ENCODE results near the gene HMHB1.
"Not testable (repeated sequence)": the region's sequence is repeated elsewhere in the genome, so short reads cannot be mapped to it uniquely, and the experiment has no call there.

The HMHB1 gene

GRCh38 chr5:143805861-143806260, 6.1 kb upstream of the HMHB1 start:
- DNase-seq = no peak

DNA sequence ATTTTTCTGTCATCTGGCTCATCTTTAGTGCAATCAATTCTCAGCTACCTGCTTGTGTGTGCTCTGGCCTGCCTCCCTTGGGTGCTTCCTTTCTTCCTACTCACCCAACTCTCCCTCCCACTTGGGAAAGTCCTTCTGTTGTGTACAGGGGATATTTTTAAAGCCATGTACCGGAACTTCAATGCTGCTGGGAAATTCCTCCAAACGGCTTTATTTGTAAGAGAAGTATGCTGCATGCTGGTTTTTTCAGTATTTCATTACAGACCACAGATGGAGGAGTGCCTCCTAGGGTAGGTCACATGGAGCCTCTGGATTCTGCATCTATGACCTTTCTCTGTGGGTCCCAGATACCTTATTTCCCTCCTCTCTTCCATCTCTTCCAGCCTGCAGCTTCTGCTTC, 5.4 kb upstream of the HMHB1 start:
- no peak for DNase-seq

GRCh38 chr5:143807401-143807800, 4.6 kb upstream of the HMHB1 start:
- DNase-seq = no peak

GRCh38 chr5:143816370-143816769, 4.4 kb downstream of the HMHB1 start:
- DNase-seq = not testable (repeated sequence)

DNA sequence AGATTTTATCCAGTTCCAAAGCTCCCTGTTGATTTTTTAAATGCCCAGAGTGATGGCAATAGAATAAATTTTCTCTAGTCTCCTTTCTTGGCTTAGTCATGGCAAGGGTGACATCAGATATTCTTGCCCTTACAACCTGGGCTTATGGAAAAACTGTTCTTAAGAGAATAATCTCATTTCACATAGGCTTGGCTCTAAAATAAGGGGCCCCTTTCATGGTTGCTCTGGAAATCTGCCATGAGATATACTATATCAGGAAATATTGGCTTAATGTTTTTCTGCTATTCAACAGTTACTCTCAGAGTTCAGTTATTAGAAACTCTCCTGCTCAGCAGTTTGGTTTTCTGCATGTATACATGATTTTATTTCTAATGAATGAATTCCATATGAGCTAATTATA, 7.8 kb downstream of the HMHB1 start:
- DNase-seq = no peak

DNA sequence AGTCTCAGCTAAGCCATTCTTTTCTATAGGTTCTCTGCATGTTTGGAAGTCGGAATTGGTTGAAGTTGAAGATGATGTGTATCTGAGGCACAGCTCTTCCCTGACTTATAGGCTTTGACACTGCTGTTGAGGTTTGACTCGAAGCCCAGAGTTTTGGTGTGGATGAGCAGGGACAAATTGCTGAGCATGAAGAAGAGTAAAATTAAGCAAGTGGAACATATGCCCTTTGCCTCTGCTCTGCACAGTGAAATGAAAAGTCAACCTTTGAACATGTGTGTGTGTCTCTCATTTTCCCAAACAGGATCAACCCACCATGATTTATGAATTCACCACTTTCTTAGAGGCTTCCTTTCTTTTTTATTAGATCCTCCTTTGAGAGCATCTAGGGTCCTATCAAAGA, 8.5 kb downstream of the HMHB1 start:
- no peak for DNase-seq

DNA sequence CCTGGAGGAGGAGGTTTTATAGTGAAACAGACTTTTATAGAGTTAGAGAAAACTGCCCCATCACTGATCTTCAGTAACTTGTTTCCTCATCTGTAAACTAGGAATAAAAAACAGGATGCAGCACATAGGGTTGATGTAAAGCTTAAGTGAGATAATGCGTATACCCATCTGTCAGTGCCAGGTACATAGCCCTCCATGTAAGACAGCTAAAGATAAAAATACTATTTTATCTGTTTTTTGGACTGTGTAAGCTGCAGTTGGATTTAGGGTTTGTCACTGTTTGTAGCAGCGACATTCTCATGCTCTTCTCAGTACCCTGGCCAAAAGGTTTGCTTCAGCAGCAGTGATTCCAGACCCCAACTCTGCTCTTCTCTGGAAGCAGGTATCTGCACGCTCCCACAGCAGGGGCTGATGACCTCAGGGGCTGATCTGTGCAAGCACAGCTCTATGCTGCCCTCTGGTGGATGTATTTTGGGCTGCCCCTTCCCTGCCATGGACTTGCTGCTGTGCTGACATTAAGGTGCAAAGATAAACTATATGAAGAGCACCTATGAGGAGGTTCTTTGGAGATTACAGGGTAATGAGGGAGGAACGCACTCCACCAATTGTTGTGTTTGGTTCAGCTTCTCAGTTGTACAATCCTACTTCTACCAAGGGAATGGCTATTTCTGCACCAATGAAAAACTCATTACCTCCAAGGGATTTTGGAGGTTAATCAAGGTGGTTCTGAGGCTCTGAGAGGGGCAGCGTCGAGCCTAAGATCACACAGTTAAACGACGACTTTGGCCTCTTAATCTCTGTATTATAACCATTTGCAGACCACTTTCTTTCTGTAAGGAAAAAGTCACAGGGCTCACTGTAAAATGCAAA, 13.1 kb downstream of the HMHB1 start:
- peak; percentile 59 to 79 (median 77) for DNase-seq

DNA sequence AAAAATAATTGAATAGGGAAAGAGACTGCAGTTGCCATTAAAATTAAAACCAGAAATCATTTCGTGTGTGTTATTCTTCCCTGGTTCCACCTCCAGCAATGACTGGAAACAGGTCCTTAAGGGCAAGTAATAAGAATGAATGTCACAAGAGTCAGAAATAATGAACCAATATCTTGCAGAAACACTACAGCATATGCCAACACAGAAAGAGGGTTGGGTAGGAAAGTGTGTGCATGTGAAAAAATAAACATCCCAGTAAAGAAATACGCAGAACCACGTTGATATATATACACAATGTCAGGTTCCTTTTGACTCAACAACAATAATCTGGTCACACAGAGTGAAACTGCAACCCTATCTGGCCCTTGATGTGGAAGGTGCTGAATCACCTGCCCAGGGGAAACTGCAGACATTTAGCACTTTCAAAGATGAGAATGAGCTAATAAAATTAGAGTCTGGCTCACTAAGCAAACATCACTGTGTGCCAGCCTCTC, 15.0 kb downstream of the HMHB1 start:
- no peak for DNase-seq

GRCh38 chr5:143828710-143829109, 16.7 kb downstream of the HMHB1 start:
- no peak for DNase-seq

DNA sequence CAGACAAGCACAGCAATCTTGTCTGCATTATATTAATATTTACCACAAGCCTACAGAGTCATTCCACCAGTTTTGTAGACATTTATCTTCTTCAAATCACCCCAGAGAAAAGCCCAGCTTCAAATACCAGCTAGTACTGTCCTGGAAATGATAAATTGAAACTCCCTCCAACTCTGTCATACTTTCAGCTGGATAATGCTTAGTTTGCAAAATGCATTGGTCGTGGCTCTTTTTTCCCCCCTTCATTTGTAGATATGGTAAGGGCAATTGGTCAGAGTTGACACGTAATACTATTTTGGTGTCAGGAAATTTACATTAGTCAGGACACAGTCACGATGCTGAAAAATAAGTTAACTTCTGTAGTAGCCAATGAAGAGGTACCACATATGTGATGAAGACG, 21.2 kb downstream of the HMHB1 start:
- DNase-seq = no peak

- no peak for DNase-seq
Measured at GRCh38 chr5:143835251-143835650, 23.3 kb downstream of the HMHB1 start.

DNA sequence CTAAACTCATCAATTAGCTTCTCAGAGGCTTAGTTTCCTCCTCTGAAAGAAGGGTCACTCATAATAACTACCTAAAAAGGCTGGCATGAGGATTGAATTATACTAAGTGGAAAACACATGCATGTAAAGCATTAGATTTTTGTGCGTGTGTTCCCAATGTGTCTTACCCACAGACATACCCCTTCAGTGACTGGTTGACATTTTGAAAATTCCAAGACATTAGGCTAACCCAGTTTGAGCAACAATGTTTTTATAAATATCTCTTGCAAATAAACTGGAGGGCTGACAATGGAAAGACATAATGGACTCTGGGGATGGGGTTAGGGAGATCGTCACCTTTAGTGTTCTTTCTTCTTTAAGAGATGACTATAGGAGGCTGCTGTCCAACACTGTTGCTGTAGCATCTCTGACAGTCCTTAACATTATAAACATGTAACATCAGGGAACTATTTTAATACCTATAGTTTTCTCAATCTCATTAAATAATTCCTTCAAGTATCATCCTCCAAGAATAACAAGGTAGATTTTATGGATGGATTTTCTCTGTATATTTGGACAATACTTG, 24.3 kb downstream of the HMHB1 start:
- no peak for DNase-seq

- DNase-seq = no peak
Measured at GRCh38 chr5:143837306-143837848, 25.4 kb downstream of the HMHB1 start.

DNA sequence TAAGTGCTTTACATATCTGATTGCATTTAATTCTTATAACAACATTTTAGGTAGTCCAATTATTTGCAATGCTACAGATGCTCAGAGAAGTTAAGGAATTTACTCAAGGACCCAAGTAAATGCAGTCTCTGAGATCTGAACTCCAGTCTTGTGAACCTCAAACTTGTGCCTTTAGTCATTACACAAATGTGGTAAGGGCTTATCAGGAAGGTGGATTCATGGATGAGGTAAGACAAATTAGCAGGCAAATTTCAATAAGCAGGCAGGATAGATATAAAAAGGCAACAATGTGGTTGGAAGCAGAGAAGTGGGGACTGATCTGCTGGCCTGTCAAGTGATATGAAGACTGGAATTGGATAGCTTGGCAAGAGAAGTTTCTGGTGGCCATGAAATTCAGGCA, 29.5 kb downstream of the HMHB1 start:
- no peak for DNase-seq

GRCh38 chr5:143842920-143843319, 31.0 kb downstream of the HMHB1 start:
- no peak for DNase-seq

- DNase-seq = no peak
Measured at GRCh38 chr5:143843461-143843860, 31.5 kb downstream of the HMHB1 start.

DNA sequence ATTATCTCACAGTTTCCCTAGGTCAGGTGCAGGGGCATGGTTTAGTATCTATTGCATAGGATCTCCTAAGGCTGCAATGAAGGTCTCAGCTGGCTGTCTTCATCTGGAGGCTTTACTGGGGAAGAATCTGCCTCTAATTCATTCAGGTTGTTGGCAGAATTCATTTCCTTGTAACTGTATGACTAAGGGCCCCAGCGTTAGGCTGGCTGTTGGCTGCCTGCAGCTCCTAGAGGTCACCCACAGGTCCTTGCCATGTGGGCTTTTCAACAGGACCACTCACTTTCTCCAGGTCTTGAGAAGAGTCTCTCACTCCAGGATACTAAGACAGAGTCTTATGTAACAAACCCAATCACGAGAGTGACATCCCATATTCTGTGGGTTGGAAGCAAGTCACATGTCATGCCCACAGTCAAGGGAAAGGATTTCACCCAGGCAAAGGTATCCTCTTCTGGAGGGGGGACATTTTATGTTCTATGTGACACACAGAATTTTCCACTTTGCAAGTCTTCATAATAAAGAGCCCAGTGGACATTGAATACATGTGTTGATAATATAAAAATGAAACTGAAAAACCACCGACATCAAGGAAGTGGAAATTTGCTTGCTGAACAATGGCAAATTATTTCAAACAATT, 38.2 kb downstream of the HMHB1 start:
- no peak for DNase-seq

GRCh38 chr5:143851383-143851782, 39.4 kb downstream of the HMHB1 start:
- no peak for DNase-seq

GRCh38 chr5:143860211-143860610, 48.2 kb downstream of the HMHB1 start:
- DNase-seq = no peak

GRCh38 chr5:143862271-143862670, 50.3 kb downstream of the HMHB1 start:
- no peak for DNase-seq

GRCh38 chr5:143865426-143866025, 53.6 kb downstream of the HMHB1 start:
- no peak for DNase-seq
